Activated T-cell treated with anti-CD3 and anti-CD28 coated beads, Interleukin-2, amount 50 U/mL, for 72 hours (primary cell): ENCODE measurements around the gene GARIN5B. TPM values are rescaled to one million over a fixed set of nuclear protein-coding genes. Genes with fewer than 3 reads are reported as not detected.
"Not testable (repeated sequence)": the region's sequence is repeated elsewhere in the genome, so short reads cannot be mapped to it uniquely, and the experiment has no call there.

Experiments used
- ATAC-seq, 2 donors: fragments of 150-1000 bp; cut with Tn5 transposase; replicated peaks in 1 of 2; 2 replicates each; pipeline ENCODE4 v1.10.0; 2021; ENCODE audit warnings: moderate library complexity in 2 of 2, mild to moderate bottlenecking in 1 of 2
- DNase-seq, 2 donors: peaks; one replicate each; pipeline ENCODE4 v3.0.0; 2021 to 2022; ENCODE audit warnings: mixed read lengths in 1 of 2
- H3K27ac Mint-ChIP-seq: one replicate; pipeline ENCODE4 v1.8.0; 2022; ENCODE audit warnings: mild to moderate bottlenecking, moderate library complexity, mixed read lengths
- H3K27me3 Mint-ChIP-seq: one replicate; pipeline ENCODE4 v1.8.0; 2022; ENCODE audit warnings: low read depth, mixed read lengths
- H3K36me3 Mint-ChIP-seq, 2 donors: one replicate each; pipeline ENCODE4 v1.8.0; 2022; ENCODE audit warnings: mixed read lengths in 2 of 2, mild to moderate bottlenecking in 1 of 2; ENCODE audit not compliant: insufficient read depth in 2 of 2
- H3K4me1 Mint-ChIP-seq: one replicate; pipeline ENCODE4 v1.8.0; 2022; ENCODE audit warnings: low read depth, mixed read lengths
- H3K4me3 Mint-ChIP-seq, 2 donors: one replicate each; pipeline ENCODE4 v1.8.0; 2022; ENCODE audit warnings: mild to moderate bottlenecking in 2 of 2, mixed read lengths in 2 of 2, moderate library complexity in 2 of 2
- H3K9me3 Mint-ChIP-seq, 2 donors: one replicate each; pipeline ENCODE4 v1.8.0; 2022; ENCODE audit warnings: mixed read lengths in 2 of 2
- total RNA-seq, 2 donors: library from RNA; stranded (reverse); gene quantifications; one replicate each; pipeline ENCODE4 v1.2.3, GENCODE V29; 2022

Gene GARIN5B
- total RNA-seq, 2 donors from 2014 or later, result 0.07 TPM; not detected in 1

DNA sequence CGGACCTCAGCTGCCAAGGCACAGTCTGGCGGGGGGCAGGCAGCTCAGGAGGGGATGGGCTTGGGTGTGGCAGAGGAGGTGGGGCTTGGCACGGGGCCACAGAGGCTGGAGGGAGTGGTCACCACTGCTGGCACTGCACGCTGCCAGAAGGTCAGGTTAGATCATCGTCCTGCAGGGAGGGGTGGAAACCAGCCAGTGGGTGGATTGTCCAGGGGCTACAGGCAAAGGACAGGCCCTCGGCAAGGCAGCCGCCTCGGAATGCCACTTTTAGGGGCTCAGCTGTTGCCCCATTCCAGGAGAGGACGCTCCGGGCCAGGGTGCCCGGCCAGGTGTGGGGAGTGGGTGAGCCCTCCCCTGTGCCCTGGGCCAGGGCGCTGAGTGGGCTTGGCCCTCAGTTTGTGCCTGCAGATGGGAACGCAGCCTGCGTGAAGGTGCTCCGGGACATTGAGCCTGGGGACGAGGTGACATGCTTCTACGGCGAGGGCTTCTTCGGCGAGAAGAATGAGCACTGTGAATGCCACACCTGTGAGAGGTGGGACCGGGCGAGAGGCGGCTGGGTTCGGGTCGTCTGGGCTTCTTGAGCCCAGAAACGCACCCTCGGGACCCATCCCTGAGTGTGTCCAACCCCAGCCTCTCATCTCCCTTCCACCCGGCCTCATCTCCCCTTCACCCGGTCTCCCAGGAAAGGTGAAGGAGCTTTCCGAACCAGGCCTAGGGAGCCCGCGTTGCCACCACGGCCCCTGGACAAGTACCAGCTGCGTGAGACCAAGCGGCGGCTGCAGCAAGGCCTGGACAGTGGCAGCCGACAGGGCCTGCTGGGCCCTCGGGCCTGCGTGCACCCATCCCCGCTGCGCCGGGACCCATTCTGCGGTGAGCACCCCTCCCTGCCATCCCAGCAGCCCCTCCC lies 17.0 kb downstream of the GARIN5B start:
- DNase-seq, result no peak
- Mint-ChIP-seq H3K9me3 (no peaks in the 10 kb centered on the region), H3K27ac (no peak overlapping the region), H3K36me3 (peaks cover 3 to 4% of the 10 kb centered on the region in 2 donors), H3K4me3 (no peak overlapping the region), H3K27me3 (peaks cover 3% of the 10 kb centered on the region), H3K4me1 (peaks cover 6% of the 10 kb centered on the region)
- ATAC-seq, result no peak

DNA sequence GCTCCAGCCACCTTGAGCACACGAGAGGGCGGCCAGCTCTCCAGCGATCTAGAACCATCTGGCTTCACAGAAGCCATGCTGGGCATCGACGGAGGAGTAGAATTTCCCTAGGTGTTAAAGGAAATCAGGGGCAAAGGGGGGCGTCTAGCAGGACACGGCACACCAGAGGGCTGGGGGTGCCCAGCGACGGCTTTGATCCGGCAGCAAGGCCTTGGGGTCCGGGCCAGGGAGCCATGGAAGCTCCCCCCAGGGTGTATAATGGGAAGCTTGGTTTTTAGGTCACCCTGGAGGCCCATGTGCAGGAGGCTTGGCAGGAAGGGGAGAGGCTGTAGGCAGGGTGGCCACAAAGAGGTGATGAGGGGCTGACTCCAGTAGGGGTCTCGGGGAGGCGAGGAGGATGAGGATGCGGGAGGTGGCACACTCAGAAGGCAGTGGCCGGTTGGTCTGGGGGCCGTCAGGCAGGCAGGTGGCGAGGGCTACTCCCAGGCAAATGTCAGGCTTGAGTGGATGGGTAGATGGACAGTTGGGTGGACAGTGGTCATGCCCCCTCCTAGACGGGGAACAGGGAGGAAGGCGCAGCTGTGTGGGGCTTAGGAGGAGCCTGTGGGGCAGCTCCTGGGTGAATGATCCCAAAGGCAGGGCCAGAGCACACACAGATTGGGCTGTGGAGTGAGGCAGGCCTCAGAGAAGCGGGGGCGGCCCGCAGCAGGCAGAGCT lies 17.8 kb downstream of the GARIN5B start:
- H3K36me3 Mint-ChIP-seq, result peaks cover 3 to 8% of the 10 kb centered on the region in 2 donors
- no peak for DNase-seq
- no peaks in the 10 kb centered on the region for H3K27me3 Mint-ChIP-seq
- H3K9me3 Mint-ChIP-seq, result no peaks in the 10 kb centered on the region
- no peak for ATAC-seq
- H3K4me3 Mint-ChIP-seq, result no peak overlapping the region
- H3K4me1 Mint-ChIP-seq, result peaks cover 6% of the 10 kb centered on the region
- no peak overlapping the region for H3K27ac Mint-ChIP-seq

DNA sequence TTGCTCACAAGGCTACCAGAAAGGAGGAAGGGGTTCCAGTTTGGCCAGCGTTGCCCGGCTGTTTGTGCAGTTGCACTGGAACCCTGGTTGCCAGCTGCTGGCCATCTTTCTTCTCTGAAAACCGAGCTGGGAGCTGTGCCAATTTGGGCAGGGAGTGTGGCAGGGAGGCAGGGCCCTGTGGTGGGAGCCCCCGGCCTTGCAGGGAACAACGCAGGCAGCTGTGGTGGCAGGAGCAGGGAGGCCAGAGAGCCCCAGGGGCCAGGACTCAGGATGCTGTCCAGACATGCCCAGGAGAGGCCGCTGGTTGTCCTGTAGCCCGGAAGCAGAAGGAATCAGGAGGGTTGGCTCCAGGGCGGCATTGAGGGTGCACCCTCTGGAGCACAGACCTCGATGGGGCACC lies 18.6 kb downstream of the GARIN5B start:
- Mint-ChIP-seq H3K27ac (no peak overlapping the region), H3K27me3 (no peaks in the 10 kb centered on the region), H3K4me3 (no peak overlapping the region), H3K4me1 (peaks cover 6% of the 10 kb centered on the region), H3K36me3 (peaks cover 5 to 8% of the 10 kb centered on the region in 2 donors), H3K9me3 (no peaks in the 10 kb centered on the region)
- ATAC-seq (no peak), DNase-seq (no peak)

GRCh38 chr19:55341595-55342531 lies 21.2 kb downstream of the GARIN5B start:
- H3K9me3 Mint-ChIP-seq, result no peaks in the 10 kb centered on the region
- ATAC-seq (no peak), DNase-seq (no peak)

DNA sequence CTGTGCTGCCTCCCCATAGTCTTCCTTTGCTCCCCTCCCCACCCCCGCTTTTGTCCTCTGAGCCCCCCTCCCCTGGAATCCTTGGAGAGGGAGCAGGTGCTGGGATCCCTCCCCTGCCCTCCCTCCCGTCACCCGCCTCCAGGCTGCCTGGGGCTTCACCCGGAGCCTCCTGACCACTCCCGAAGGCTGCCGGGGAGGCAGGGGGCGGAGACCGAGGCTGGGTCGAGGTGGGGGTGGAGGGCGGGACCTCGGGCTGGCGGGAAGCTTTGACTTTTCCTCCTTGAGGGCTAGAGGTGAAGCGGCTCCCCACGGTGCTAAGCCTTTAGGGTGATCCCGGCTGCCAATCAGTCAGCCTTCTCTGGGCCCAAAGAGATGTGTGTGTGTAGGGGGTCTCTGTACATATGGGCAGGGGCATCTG lies 21.9 kb downstream of the GARIN5B start:
- Mint-ChIP-seq H3K9me3 (no peaks in the 10 kb centered on the region), H3K36me3 (peaks cover 5 to 8% of the 10 kb centered on the region in 2 donors), H3K27ac (peak overlapping the region; percentile 68), H3K4me1 (peaks cover 13% of the 10 kb centered on the region), H3K27me3 (peaks cover 8% of the 10 kb centered on the region), H3K4me3 (peak overlapping the region; percentile 84 to 88)
- peak; percentile 63 to 69 for DNase-seq
- no peak for ATAC-seq

More at GRCh38 chr19:55341595-55342531, 21.2 kb downstream of the GARIN5B start:
- H3K27me3 Mint-ChIP-seq, result peaks cover 3% of the 10 kb centered on the region
- peaks cover 13% of the 10 kb centered on the region for H3K4me1 Mint-ChIP-seq
- H3K27ac Mint-ChIP-seq, result no peak overlapping the region
- peak overlapping the region; percentile 62 to 78 for H3K4me3 Mint-ChIP-seq
- H3K36me3 Mint-ChIP-seq, result peaks cover 5 to 8% of the 10 kb centered on the region in 2 donors

GRCh38 chr19:55340784-55341147 lies 22.3 kb downstream of the GARIN5B start:
- peak; percentile 35 to 41 for DNase-seq
- Mint-ChIP-seq H3K27ac (peak overlapping the region; percentile 68), H3K9me3 (no peaks in the 10 kb centered on the region), H3K36me3 (peaks cover 5 to 8% of the 10 kb centered on the region in 2 donors), H3K4me1 (peaks cover 13% of the 10 kb centered on the region), H3K4me3 (peak overlapping the region; percentile 84 to 88), H3K27me3 (peaks cover 8% of the 10 kb centered on the region)
- ATAC-seq, result no peak

- H3K4me3 Mint-ChIP-seq, result peak overlapping the region; percentile 84 to 88
- peak overlapping the region; percentile 66 for H3K27ac Mint-ChIP-seq
- peaks cover 8% of the 10 kb centered on the region for H3K27me3 Mint-ChIP-seq
- DNase-seq (peak in 1 of 2 donors; percentile 7), ATAC-seq (no peak)
- H3K9me3 Mint-ChIP-seq, result no peaks in the 10 kb centered on the region
- H3K4me1 Mint-ChIP-seq, result peaks cover 13% of the 10 kb centered on the region
- peaks cover 5 to 8% of the 10 kb centered on the region in 2 donors for H3K36me3 Mint-ChIP-seq
Measured at GRCh38 chr19:55339889-55340783, 22.9 kb downstream of the GARIN5B start.

DNA sequence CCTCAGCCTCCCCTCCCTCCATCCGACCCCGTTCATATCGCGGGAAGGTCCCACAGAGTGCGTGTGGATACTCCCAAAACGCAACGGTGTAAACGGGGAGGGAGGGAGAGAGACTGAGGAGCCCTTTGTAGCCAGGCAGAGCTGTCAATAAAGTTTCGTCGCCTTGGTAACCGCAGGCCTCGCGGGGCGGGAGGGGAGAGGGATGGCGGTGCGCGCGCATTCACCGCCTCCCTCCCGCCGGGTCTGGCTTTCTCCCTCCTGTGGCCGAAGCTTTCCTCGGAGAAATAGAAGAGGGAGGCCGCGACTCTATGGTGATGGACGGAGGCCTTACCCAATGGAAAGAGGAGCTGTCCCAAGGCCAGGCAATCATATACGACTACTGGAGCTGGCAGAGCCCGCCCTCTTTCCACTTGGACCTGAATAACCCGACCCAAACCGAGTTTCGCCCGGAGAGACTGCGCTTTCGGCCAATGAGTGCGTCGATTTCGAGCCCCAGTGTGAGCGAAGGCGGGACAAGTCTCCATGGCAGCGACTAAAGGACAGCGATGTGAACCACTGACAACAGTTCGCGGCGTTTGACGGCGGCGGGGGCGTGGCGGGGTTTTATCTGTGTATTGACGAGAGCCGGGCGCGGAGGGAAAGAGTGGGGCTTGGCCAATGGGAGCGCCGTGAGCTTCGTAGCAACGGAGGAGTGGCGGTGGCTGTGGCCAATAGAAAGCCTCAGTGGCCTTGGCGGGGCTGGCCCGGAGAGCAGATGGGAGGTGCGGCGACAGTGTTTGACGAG lies 23.8 kb downstream of the GARIN5B start, which contains the start of gene KMT5C:
Gene KMT5C, plus strand, starts transcription at position 772 of the 784 bp plus-strand sequence. CDS start 2,061 bp downstream, outside the sequence.
- Mint-ChIP-seq H3K4me1 (peaks cover 13% of the 10 kb centered on the region), H3K36me3 (peaks cover 5 to 8% of the 10 kb centered on the region in 2 donors), H3K27me3 (peaks cover 8% of the 10 kb centered on the region), H3K27ac (peak within 1 kb of the TSS; percentile 76), H3K9me3 (no peaks in the 10 kb centered on the region), H3K4me3 (peak within 1 kb of the TSS; percentile 84 to 88)
- ATAC-seq (peak; percentile 83 to 86), DNase-seq (peak; percentile 100)

DNA sequence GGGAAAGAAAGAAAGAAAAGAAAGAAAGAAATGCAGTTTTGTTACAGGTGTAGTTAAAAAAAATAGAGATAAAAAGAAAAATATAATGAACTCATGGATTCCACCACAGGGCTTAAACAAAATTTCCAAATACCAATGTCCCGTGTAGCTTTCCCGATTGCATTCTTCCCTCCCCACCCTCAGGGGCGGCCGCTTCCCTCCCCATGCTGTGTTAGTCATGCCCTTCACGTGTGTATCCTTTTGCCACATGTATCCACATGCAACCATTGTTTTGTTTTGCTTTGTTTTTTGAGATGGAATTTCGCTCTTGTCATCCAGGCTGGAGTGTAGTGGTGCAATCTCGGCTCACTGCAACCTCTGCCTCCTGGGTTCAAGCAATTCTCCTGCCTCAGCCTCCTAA lies 27.0 kb downstream of the GARIN5B start:
- Mint-ChIP-seq H3K4me1 (peaks cover 7% of the 10 kb centered on the region), H3K9me3 (no peaks in the 10 kb centered on the region), H3K36me3 (peaks cover 2 to 4% of the 10 kb centered on the region in 2 donors), H3K4me3 (no peak overlapping the region), H3K27ac (no peak overlapping the region), H3K27me3 (peaks cover 8% of the 10 kb centered on the region)
- DNase-seq, result no peak
- ATAC-seq, result no peak

DNA sequence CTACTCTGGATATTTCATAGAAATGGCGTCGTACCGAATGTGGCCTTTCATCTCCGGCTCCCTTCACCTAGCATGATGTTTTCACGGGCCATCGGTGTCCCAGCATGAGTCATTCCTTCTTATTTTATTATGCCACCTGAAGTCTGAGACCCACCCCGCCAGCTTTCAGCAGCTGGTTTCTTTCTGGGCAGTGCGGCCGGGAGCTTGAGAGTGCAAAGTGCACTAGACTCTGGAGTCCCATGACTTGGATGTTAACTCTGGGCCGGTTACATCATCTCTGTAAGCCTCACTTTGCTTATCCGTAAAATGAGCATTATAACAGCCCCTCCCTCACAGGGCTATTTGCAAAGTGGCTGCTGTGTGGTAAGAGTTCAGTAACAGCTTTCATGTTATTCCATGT lies 29.2 kb downstream of the GARIN5B start:
- Mint-ChIP-seq H3K4me3 (no peak overlapping the region), H3K4me1 (peaks cover 5% of the 10 kb centered on the region), H3K27ac (no peak overlapping the region), H3K36me3 (no peaks in the 10 kb centered on the region), H3K9me3 (no peaks in the 10 kb centered on the region), H3K27me3 (peaks cover 8% of the 10 kb centered on the region)
- DNase-seq, result no peak
- ATAC-seq, result no peak

- DNase-seq, H3K27me3 Mint-ChIP-seq, H3K36me3 Mint-ChIP-seq, H3K9me3 Mint-ChIP-seq, H3K4me3 Mint-ChIP-seq, H3K27ac Mint-ChIP-seq, H3K4me1 Mint-ChIP-seq, ATAC-seq: not testable (repeated sequence)
Measured at GRCh38 chr19:55329791-55330190, 33.3 kb downstream of the GARIN5B start.
